SK-N-SH (cell line): ENCODE results near the gene FLT3LG.

Experiments
- POLR2AphosphoS5 ChIP-seq: IDR thresholded peaks from 2 replicates; pipeline ENCODE4 v1.6.1; 2012; ENCODE audit warnings: low read depth, low read length
- TCF12 ChIP-seq: IDR thresholded peaks from 2 replicates; pipeline ENCODE4 v1.4.0; 2012

DNA sequence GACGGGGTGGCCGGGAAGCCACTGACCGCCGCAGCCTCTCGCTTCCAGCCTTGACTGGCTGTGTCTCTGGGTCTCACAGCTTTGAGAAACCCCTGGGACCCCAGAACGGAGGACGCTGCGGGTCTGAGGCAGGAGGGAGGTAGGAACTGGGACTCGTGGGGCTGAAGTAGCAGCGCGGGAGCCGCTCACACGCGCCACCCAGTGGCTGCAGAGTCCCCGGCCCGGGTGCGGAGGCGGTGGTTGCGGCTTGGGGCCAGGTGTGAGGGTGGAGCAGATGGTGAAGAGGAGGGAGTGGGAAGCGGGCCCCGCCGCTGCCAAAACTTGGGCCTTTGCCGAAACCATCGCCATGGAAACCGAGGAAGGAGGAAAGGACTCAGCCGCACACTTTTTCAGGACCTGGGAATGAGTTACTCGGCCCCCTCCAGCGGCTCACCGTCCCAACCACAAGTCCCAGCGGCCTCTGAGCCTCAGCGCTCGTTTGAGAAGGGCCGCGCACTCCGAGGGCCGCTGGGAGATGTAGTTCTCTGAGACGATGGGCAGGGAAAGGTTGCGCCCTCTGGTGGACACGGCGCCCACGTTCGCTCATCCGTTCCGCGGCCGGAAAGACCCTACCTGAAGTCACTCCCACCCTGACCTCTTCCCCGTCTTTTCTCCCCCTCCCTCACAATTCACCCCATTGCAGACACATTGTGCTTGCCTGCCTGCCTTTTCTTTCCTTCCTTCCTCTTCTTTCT is 30.5 kb upstream of the FLT3LG start:
- no peak for TF ChIP-seq POLR2AphosphoS5
- no peak; the same call in 1 of the 2 replicates for TF ChIP-seq TCF12
